HG03097 (cell line): ENCODE data around the gene MFSD11.
"Not testable (repeated sequence)": the region's sequence is repeated elsewhere in the genome, so short reads cannot be mapped to it uniquely, and the experiment has no call there.

Experiments
- ATAC-seq: cut with Tn5 transposase; IDR thresholded peaks from one replicate; pipeline ENCODE4 v1.9.1; 2021; ENCODE audit not compliant: unreplicated experiment, low FRiP score

Gene MFSD11

GRCh38 chr17:76707985-76708807 lies 29.7 kb upstream of the MFSD11 start:
- ATAC-seq = no peak

- ATAC-seq = no peak
These were observed 28.6 kb upstream of the MFSD11 start for GRCh38 chr17:76709077-76709950.

GRCh38 chr17:76709951-76710862 lies 27.7 kb upstream of the MFSD11 start:
- ATAC-seq = not testable (repeated sequence)

- ATAC-seq = no peak
These were observed 26.9 kb upstream of the MFSD11 start, which contains the start of gene MXRA7 for GRCh38 chr17:76710863-76711611. TSS of gene MXRA7 (minus strand) at chr17:76710965. CDS start at chr17:76710946, 19 bp downstream.

GRCh38 chr17:76712321-76712720 lies 25.6 kb upstream of the MFSD11 start:
- ATAC-seq = not testable (repeated sequence)

- ATAC-seq = no peak
These were observed 24.2 kb upstream of the MFSD11 start for GRCh38 chr17:76713765-76714164.

- no peak for ATAC-seq
These were observed 23.6 kb upstream of the MFSD11 start for GRCh38 chr17:76714336-76714735.

GRCh38 chr17:76714822-76715495 lies 23.0 kb upstream of the MFSD11 start:
- no peak for ATAC-seq

GRCh38 chr17:76715496-76715830 lies 22.5 kb upstream of the MFSD11 start:
- ATAC-seq = no peak

GRCh38 chr17:76716146-76716838 lies 21.6 kb upstream of the MFSD11 start:
- no peak for ATAC-seq

- ATAC-seq = no peak
These were observed 21.1 kb upstream of the MFSD11 start for GRCh38 chr17:76716839-76717215.

- ATAC-seq = no peak
These were observed 19.4 kb upstream of the MFSD11 start for GRCh38 chr17:76718516-76718915.

- ATAC-seq = no peak
These were observed 17.7 kb upstream of the MFSD11 start for GRCh38 chr17:76720211-76720610.

- no peak for ATAC-seq
These were observed 17.0 kb upstream of the MFSD11 start for GRCh38 chr17:76720941-76721340.

GRCh38 chr17:76721463-76721862 lies 16.5 kb upstream of the MFSD11 start:
- no peak for ATAC-seq

- no peak for ATAC-seq
These were observed 15.6 kb upstream of the MFSD11 start for GRCh38 chr17:76722279-76722678.

- ATAC-seq = not testable (repeated sequence)
These were observed 14.9 kb upstream of the MFSD11 start for GRCh38 chr17:76722977-76723376.

- no peak for ATAC-seq
These were observed 14.1 kb upstream of the MFSD11 start for GRCh38 chr17:76723812-76724211.
